Measurements from ENCODE around the gene CEP350. TPM values are rescaled to one million over a fixed set of nuclear protein-coding genes. Genes with fewer than 3 reads are reported as not detected.

Gene CEP350
- total RNA-seq, 2 donors from 2014 or later, result 32.2 to 42.2 TPM

DNA sequence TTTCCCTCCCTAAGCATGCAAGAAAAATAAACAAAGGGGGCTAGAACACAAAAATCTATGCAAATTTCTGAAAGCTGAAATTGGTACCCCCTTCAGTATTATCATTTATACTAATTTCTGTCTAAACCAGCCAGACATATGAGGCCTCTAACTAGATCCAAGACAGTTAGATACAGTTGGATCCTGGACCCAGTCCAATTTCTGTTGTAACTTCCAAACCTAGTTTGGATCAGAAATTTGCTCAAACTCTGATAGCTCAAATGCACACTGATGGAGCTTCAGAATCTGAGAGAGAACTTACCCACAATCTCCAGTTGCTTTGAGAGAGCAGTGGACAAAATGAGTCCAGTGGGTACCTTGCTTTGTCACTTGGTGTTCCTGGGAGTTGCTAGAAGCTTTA lies 11.9 kb downstream of the CEP350 start:
- Histone ChIP-seq H3K4me1 (ENCODE audit: control insufficient read depth, insufficient read depth, low read length) (no peaks in the 10 kb centered on the region), H3K4me3 (ENCODE audit: low read length) (no peak overlapping the region), H3K36me3 (ENCODE audit: control insufficient read depth, insufficient read depth, low read length) (peaks cover 6% of the 10 kb centered on the region), H3K9me3 (ENCODE audit: control insufficient read depth, low read length) (peaks cover 18% of the 10 kb centered on the region), H3K9ac (ENCODE audit: extremely low read depth, low read length, poor library complexity, severe bottlenecking) (no peak overlapping the region), H3K27ac (ENCODE audit: low read depth, low read length) (no peak overlapping the region), H3K27me3 (ENCODE audit: control insufficient read depth, insufficient read depth, low read length, poor library complexity, severe bottlenecking) (no peaks in the 10 kb centered on the region)
- TF ChIP-seq, protein P1, sequence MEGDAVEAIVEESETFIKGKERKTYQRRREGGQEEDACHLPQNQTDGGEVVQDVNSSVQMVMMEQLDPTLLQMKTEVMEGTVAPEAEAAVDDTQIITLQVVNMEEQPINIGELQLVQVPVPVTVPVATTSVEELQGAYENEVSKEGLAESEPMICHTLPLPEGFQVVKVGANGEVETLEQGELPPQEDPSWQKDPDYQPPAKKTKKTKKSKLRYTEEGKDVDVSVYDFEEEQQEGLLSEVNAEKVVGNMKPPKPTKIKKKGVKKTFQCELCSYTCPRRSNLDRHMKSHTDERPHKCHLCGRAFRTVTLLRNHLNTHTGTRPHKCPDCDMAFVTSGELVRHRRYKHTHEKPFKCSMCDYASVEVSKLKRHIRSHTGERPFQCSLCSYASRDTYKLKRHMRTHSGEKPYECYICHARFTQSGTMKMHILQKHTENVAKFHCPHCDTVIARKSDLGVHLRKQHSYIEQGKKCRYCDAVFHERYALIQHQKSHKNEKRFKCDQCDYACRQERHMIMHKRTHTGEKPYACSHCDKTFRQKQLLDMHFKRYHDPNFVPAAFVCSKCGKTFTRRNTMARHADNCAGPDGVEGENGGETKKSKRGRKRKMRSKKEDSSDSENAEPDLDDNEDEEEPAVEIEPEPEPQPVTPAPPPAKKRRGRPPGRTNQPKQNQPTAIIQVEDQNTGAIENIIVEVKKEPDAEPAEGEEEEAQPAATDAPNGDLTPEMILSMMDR (conservative IDR thresholded peaks at IDR 0.05), result no peak
- H3K36me3 Mint-ChIP-seq (ENCODE audit: low read depth), result peaks cover 18% of the 10 kb centered on the region
- H3K4me1 Mint-ChIP-seq, result peaks cover 15% of the 10 kb centered on the region
- no peaks in the 10 kb centered on the region for H3K27me3 Mint-ChIP-seq (ENCODE audit: insufficient read depth)
- H3K4me3 Mint-ChIP-seq, result no peak overlapping the region
- no peak for DNase-seq
- peaks cover 9% of the 10 kb centered on the region for H3K9me3 Mint-ChIP-seq
- H3K27ac Mint-ChIP-seq, result no peak overlapping the region

DNA sequence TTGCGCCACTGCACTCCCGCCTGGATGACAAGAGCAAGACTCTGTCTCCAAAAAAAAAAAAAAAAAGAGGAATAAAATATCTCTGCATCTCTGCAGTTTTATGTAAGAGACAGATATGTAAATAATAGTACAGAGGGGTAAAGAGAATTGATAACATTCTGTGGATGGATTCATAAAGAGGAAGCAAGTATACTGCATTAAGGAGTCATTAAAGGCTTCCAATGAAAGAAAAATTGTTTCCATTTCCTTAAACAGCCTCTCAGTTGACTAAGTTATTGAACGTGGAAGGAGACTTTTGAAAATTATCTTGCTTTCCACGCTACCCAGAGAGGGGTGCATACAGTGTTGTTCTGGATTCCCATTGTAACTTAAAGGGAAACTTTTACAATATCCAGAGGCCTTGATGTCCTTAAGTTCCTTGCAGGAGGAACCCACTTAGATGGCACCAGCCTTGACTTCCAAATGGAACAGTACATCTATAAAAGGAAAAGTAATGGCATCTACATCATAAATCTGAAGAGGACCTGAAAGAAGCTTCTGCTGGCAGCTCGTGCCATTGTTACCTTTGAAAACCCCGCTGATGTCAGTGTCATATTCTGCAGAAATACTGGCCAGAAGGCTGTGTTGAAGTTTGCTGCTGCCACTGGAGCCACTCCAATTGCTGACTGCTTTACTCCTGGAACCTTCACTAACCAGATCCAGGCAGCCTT lies 13.8 kb downstream of the CEP350 start:
- Histone ChIP-seq H3K9ac (ENCODE audit: extremely low read depth, low read length, poor library complexity, severe bottlenecking) (no peak overlapping the region), H3K36me3 (ENCODE audit: control insufficient read depth, insufficient read depth, low read length) (peaks cover 5% of the 10 kb centered on the region)
- no peak overlapping the region for H3K27ac Mint-ChIP-seq

DNA sequence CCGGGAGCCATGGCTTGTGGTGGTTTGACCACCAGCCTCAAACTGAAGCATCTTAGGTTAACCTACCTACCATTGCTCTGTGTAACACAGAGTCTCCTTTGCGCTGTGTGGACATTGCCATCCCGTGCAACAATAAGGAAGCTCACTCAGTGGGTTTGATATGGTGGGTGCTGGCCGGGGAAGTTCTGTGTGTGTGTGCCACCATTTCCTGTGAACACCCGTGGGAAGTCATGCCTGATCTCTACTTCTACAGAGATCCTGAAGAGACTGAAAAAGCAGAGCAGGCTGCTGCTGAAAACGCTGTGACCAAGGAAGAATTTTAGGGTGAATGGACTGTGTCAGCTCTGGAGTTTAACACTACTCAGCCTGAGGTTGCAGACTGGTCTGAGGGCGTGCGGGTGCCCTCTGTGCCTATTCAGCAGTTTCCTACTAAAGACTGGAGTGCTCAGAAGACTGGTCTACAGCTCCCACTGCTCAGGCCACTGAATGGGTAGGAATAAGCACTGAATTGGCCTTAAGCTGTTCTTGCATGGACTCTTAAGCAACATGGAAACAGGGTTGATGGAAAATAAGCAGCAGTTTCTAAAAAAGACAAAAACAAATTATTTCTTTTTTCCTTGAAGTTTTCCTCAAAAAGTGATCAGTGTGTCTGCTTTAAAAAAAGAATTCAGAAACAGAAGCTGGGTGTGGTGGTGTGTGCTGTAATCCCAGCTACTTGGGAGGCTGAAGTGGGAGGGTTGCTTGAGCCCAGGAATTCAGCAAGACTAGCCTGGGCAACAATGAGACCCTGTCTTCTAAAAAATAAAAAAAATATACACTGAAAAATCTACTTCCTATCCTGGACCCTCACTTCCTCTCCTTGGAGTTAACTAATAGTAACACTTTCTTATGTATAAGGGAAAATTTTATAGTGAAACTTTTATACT lies 14.6 kb downstream of the CEP350 start:
- Histone ChIP-seq H3K4me1 (ENCODE audit: control insufficient read depth, insufficient read depth, low read length) (no peaks in the 10 kb centered on the region), H3K36me3 (ENCODE audit: control insufficient read depth, insufficient read depth, low read length) (peaks cover 5% of the 10 kb centered on the region), H3K27me3 (ENCODE audit: control insufficient read depth, insufficient read depth, low read length, poor library complexity, severe bottlenecking) (no peaks in the 10 kb centered on the region), H3K9ac (ENCODE audit: extremely low read depth, low read length, poor library complexity, severe bottlenecking) (no peak overlapping the region), H3K9me3 (ENCODE audit: control insufficient read depth, low read length) (peaks cover 18% of the 10 kb centered on the region), H3K4me3 (ENCODE audit: low read length) (no peak overlapping the region), H3K27ac (ENCODE audit: low read depth, low read length) (no peak overlapping the region)
- DNase-seq, result no peak
- TF ChIP-seq, protein P1 (conservative IDR thresholded peaks at IDR 0.05), result no peak
- peaks cover 7% of the 10 kb centered on the region for H3K36me3 Mint-ChIP-seq (ENCODE audit: low read depth)
- 75 to 80% methylated on average over 5 to 8 of the region's 8 CpGs for WGBS, 2 experiments (ENCODE audit: insufficient coverage in 1 of 2, insufficient read length in 1 of 2)
- H3K4me3 Mint-ChIP-seq, result no peak overlapping the region
- peaks cover 4% of the 10 kb centered on the region for H3K9me3 Mint-ChIP-seq
- no peaks in the 10 kb centered on the region for H3K27me3 Mint-ChIP-seq (ENCODE audit: insufficient read depth)
- peak overlapping the region; percentile 16 for H3K27ac Mint-ChIP-seq
- H3K4me1 Mint-ChIP-seq, result peaks cover 11% of the 10 kb centered on the region

More for the DNA sequence above, 13.8 kb downstream of the CEP350 start:
- Mint-ChIP-seq H3K4me1 (peaks cover 15% of the 10 kb centered on the region), H3K9me3 (peaks cover 4% of the 10 kb centered on the region), H3K27me3 (ENCODE audit: insufficient read depth) (no peaks in the 10 kb centered on the region), H3K4me3 (no peak overlapping the region), H3K36me3 (ENCODE audit: low read depth) (peaks cover 7% of the 10 kb centered on the region)
- H3K27ac ChIP-seq (ENCODE audit: low read depth, low read length), result no peak overlapping the region
- TF ChIP-seq, protein P1 (conservative IDR thresholded peaks at IDR 0.05), result no peak
- whole genome bisulfite sequencing, 2 experiments (ENCODE audit: insufficient coverage in 1 of 2, insufficient read length in 1 of 2), result 97 to 98% methylated on average over 4 to 6 of the region's 6 CpGs
- no peak for DNase-seq
- no peak overlapping the region for H3K4me3 ChIP-seq (ENCODE audit: low read length)
- H3K27me3 ChIP-seq (ENCODE audit: control insufficient read depth, insufficient read depth, low read length, poor library complexity, severe bottlenecking), result no peaks in the 10 kb centered on the region
- peaks cover 18% of the 10 kb centered on the region for H3K9me3 ChIP-seq (ENCODE audit: control insufficient read depth, low read length)
- no peaks in the 10 kb centered on the region for H3K4me1 ChIP-seq (ENCODE audit: control insufficient read depth, insufficient read depth, low read length)
